HG03565 (cell line): ENCODE results near the gene SORCS2.
"Not testable (repeated sequence)": the region's sequence is repeated elsewhere in the genome, so short reads cannot be mapped to it uniquely, and the experiment has no call there.

ENCODE experiments used
- ATAC-seq: cut with Tn5 transposase; IDR thresholded peaks from one replicate; pipeline ENCODE4 v1.9.1; 2021; ENCODE audit warnings: mild to moderate bottlenecking, moderate library complexity; ENCODE audit not compliant: unreplicated experiment

Gene SORCS2

DNA sequence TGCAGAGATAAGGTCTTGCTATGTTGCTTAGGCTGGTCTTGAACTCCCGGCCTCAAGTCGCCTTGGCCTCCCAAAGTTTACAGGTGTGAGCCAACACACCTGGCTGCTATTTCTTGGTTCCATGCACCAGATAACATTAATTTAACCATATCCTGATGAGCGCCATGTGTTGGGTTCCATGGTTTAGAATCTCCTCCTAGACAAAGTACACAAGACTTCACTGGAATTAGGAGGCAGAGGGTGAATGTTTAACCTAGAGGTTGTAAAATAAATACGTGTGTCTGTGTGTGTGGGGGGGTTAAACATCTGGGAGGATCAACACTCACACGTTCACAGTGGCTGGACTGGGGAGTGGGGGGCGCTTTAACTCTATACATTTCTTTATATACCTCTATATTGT lies 32.4 kb upstream of the SORCS2 start:
- no peak for ATAC-seq

DNA sequence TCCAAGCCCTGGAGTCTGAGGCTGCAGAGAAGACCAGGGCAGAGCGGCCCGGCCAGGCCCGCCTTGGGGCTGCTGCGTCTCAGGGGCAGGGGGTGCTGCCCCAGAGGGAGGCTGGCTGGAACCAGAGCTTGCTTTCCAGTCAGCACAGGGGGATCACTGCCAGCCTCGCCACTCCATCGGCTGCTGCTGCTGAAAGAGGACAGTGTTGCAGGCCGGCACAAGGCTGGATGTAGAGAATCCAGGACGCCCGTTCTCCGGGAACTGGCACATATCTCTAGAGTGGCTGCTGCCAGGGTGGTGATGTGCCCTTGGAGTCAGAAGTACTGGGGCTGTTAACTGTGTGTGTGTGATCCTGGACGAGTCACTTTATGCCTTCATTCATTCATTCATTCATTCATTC lies 31.9 kb upstream of the SORCS2 start:
- ATAC-seq: no peak

- ATAC-seq: no peak
These were observed 31.3 kb upstream of the SORCS2 start for GRCh38 chr4:7160951-7161440.

- no peak for ATAC-seq
These were observed 30.6 kb upstream of the SORCS2 start for GRCh38 chr4:7161721-7162214.

DNA sequence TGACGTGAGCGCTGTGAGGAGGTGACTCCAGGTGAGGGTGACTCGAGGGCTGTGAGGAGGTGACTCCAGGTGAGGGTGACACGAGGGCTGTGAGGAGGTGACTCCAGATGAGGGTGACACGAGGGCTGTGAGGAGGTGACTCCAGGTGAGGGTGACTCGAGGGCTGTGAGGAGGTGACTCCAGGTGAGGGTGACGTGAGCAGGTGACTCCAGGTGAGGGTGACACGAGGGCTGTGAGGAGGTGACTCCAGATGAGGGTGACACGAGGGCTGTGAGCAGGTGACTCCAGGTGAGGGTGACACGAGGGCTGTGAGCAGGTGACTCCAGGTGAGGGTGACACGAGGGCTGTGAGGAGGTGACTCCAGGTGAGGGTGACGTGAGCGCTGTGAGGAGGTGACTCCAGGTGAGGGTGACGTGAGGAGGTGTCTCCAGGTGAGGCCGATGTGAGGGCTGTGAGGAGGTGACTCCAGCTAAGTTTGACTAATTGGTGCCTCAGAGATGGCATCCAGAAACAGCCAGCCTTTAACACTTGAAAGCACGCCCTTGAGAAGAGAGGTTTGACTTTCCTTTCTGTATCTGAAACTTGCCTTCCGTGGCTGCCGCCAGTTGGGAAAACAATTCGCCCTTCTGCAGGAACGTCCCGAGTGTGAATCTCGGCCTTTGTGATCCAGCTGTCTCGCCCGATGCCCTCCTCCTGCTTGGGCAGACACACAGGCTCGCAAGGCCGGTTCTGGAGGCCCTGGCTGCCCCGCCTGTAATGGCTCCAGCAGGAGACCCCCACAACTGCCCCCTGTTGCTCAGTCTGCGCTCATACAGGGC lies 27.1 kb upstream of the SORCS2 start:
- ATAC-seq: not testable (repeated sequence)

DNA sequence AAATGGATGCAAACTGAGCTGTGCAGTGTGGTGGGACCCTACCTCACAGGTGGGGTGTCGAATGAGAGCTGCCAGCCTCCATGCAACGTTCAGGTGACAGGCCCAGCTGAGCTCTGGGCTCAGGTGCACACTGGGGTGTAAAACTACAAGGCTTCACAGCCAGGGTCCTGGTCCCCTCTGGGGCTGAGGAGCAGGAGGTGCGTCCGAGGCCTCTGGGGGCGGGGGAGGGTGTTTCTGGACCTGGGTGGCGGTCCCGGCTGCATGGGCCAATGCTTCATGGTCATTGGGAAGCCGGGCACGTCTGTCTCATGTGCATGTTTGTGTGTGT lies 26.5 kb upstream of the SORCS2 start:
- no peak for ATAC-seq

GRCh38 chr4:7166237-7166636 lies 26.1 kb upstream of the SORCS2 start:
- no peak for ATAC-seq

GRCh38 chr4:7166981-7167700 lies 25.2 kb upstream of the SORCS2 start:
- ATAC-seq: no peak

GRCh38 chr4:7167706-7168105 lies 24.6 kb upstream of the SORCS2 start:
- ATAC-seq: no peak

DNA sequence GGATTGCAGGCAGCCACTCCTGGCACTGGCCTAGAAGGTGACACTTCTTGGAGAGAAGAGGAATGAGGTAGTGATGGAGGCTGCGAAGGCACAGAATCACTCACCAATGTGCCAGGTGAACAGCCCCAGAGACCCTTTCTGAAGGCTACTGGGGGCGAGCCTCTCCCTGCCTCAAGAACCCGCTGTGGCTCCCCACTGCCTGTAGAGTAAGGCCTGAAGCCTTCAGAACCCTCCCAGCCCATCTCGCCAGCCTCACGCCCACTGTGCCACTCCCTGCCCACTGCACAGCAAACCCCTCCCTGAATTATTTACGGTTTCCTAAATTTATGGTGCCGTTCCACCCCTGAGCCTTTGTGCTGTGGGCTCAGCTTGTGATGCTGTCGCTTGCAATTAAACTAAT lies 24.2 kb upstream of the SORCS2 start:
- no peak for ATAC-seq

DNA sequence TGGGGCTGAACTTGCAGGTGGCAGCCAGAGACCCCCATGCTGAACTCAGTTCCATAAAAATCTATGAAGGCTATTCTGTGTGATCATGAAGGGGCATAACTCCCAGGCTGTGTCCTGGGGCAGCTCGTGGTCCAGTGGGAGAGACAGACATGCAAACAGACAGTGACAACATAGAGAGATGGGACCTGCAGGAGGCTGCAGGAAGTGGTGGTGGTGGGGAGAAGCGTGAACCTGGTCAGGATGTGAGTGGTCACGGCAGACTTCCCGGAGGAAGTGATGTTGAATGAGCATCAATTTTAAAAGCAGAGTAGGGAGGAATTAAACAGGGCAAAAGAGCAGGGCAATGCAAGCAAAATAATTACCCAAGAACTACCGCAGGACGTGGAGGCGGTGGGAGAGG lies 23.2 kb upstream of the SORCS2 start:
- no peak for ATAC-seq

DNA sequence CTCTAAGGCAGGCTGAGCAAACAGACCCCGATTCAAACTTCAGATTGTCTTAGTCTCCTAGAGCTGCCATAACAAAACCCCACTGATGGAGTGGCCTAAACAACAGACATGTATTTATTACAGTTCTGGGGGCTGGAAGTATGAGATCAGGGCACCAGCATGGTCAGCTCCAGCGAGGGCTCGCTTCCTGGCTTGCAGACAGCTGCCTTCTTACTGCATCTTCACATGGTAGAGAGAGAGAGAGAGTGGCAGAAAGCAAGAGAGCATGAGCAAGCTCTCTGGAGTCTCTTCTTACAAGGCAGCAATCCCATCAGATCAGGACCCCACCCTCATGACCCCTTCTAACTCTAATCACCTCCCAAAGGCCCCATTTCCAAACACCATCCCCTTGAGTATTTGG lies 22.3 kb upstream of the SORCS2 start:
- ATAC-seq: no peak

DNA sequence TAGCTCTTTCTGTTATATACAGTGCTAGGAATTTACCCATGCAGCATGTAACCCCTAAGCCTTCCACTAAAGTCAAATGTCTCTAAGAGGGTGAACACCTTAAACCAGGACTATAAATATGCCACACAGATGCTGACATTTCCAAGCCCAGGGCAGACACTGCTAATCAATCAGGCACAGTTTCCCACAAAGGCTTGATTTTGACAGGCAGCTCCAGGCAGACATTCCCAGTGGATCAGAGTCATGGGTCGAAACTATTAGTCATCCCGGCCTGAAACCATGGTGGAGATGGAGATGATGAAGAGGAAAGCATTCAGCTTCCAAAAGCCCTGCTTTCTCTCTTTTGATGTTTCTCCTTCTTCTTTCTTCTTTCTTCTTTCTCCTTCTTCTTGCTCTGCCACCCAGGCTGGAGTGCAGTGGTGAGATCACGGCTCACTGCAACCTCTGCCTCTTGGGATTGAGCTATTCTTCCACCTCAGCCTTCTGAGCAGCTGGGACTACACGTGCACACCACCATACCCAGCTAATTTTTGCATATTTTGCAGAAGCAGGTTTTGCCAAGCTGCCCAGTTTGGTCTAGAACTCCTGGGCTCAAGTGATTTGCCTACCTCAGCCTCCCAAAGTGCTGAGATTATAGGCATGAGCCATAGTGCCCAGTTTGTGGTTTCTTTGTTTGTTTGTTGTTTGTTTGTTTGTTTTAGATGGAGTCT lies 21.0 kb upstream of the SORCS2 start:
- no peak for ATAC-seq

DNA sequence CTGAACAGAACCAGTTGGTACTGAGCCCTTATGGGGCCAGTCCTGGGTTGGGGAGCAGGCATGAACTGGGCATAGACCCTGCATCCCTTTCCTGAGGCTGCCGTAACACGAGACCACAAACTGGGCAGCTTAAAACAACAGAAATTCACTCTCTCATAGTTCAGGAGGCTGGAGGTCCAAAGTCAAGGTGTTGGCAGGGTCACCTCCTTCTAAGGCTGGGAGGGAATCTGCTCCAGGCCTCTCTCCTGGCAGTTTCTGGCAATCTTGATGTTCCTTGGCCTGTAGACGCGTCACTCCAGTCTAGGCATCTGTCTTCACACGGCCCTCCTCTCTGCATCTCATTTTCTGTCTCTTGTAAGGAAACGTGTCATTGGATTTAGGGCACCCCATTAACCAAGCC lies 19.8 kb upstream of the SORCS2 start:
- no peak for ATAC-seq

GRCh38 chr4:7172946-7173345 lies 19.4 kb upstream of the SORCS2 start:
- no peak for ATAC-seq

- no peak for ATAC-seq
These were observed 18.4 kb upstream of the SORCS2 start for GRCh38 chr4:7173841-7174449.

DNA sequence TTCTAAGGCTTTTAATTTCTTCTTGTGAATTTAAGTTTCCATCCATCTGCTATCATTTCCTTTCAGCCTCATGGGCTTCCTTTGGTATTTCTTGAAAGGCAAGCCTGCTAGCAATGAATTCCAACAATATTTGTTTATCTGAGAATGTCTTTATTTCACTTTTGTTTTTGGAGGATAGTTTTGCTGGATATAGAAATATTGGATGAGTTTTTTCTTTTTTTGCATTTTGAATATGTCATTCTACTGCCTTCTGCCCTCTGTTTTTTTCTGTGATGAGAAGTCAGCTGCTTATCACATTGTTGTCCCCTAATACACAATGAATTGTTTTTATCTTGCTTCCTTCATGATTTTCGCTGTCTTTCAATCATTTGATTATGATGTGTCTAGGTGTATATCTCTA lies 13.2 kb upstream of the SORCS2 start:
- ATAC-seq: no peak

DNA sequence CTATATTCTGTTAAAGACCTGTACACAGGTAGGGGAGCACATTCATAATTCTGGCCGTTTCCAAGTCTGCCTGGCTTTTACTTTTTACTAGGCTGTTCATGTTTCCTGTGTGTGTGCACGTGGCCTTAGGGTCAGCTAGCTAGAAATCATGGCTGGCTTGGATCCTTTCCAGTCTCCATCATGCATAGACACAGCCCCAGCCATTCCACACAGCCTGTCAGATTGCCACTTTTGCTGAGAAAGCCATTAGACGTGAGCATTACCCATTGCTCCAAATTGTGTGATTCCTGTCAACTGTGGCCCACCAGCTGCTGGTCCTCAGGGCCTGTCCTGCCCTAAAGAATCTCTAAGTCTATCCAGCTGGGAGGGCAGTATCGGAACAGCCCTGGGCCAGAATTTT lies 11.4 kb upstream of the SORCS2 start:
- ATAC-seq: no peak

DNA sequence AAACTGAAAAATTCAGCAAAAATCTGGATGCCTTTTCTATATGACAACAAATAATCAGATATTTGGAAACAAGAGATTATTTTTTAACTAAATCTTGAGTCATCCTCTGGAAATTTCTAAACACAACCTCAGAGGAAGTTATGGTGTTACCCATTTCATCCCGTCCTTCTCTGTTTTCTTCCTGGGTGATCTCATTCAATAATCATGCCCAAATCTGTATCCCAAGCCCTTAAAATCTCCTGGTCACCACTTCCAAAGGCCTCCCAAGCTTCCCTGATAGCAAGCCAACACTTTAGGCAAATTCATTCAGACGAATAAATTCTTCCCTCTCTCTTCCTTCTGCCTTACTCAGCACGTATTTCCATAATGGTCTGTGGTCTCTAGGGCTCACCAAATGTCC lies 9.7 kb upstream of the SORCS2 start:
- ATAC-seq: no peak

DNA sequence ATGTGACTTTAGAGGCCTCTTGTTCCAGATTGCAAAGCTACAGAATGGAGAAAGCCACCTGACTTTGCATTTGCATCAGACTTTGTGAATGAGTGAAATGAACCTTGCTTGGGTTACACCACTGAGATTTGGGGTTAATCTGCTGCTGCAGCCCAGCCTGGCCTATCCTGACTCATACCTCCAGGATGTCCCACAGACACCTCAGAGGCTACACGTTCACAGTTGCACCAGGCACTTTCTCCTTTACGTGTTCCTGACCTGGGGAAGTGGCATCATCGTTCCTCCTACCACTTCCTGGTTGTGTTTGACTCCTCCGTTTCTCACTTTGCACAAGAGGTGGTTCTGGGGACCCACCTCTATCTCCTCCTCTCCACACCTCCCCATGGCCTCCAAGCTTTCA lies 9.2 kb upstream of the SORCS2 start:
- no peak for ATAC-seq

DNA sequence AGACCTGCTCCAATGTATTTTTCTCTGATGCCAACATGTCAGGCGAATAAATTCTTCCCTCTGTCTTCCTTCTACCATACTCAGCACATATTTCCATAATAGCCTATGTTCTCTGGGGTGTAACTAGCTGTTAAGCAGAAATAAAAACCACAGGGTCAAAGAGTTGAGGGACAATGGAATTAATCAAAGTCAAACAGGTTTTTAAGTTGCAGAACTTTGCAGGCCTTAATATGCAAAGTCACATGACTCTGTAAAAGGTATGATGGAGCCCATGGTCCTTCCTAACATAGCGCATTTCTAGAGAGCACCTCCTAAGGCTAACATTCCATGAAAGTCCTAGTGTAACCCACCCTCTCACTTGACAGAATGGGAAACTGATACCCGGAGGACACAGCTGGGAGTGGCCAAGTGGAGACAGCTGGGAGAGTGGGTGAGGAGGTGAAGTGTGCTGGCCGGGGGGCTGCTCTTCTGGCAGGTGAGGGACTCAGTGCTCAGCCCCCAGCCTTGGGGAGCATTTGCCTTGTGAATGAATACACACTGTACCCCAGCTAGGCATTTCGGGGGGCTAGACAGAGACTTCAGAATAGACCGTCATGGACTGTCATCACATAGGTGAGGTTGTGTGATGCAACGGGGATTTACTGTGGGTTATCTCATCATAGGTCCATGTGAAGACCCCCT lies 8.4 kb upstream of the SORCS2 start:
- no peak for ATAC-seq
